A549 (cell line): ENCODE data around the gene CPXCR1. TPM values are rescaled to one million over a fixed set of nuclear protein-coding genes. Genes with fewer than 3 reads are reported as not detected.

Experiments used
- ATAC-seq, 2 experiments: fragments of 200-7000 bp in 1 of 2; fragments of >200 bp in 1 of 2; cut with Nextera tagmentation in 1 of 2; cut with Tn5 transposase in 1 of 2; 3 replicates each; pipeline versions ENCODE4 v1.8.0 to v1.9.1; 2018 to 2020; ENCODE audit warnings: mild to moderate bottlenecking in 1 of 2, moderate library complexity in 1 of 2
- CTCF ChIA-PET: fragments of 300-600 bp; sonication (Branson Sonifier 250); formaldehyde crosslinking; extraction: SDS; loops from one replicate; lab custom pipeline; 2021; ENCODE audit warnings: antibody characterized with exemption, inconsistent platforms; lab: Yijun Ruan, JAX
- POLR2A ChIA-PET: fragments of 350-600 bp; formaldehyde crosslinking; extraction: SDS; loops from one replicate; lab custom pipeline; 2021; ENCODE audit warnings: antibody characterized with exemption, inconsistent platforms; lab: Yijun Ruan, JAX
- DNase-seq, 2 experiments: peaks; one replicate each; pipeline versions ENCODE4 v3.0.0 to v3.0.0-alpha.2; 2011 to 2016; ENCODE audit warnings: low read depth in 1 of 2, low spot score in 1 of 2
- FAIRE-seq: peaks from 2 replicates; lab custom pipeline; 2011; peaks lifted over from hg19 to GRCh38; lab: Jason Lieb, UNC
- H3K27ac ChIP-seq, 2 experiments: fragments of >200 bp; sonication (Bioruptor Twin); formaldehyde crosslinking; 3 replicates each; pipeline ENCODE4 v1.5.1; 2016 to 2017
- H3K4me1 ChIP-seq: fragments of >200 bp; sonication (Bioruptor Twin); formaldehyde crosslinking; 3 replicates; pipeline ENCODE4 v1.6.1; 2016
- H3K4me2 ChIP-seq: fragments of >200 bp; sonication (Bioruptor Twin); formaldehyde crosslinking; 3 replicates; pipeline ENCODE4 v1.6.1; 2016
- H3K4me3 ChIP-seq: fragments of >200 bp; sonication (Bioruptor Twin); formaldehyde crosslinking; 3 replicates; pipeline ENCODE4 v1.5.1; 2016
- H3K9me3 ChIP-seq: fragments of >200 bp; sonication (Bioruptor Twin); formaldehyde crosslinking; 3 replicates; pipeline ENCODE4 v1.6.1; 2016
- BHLHE40 ChIP-seq: IDR thresholded peaks from 2 replicates; pipeline ENCODE4 v1.6.1; 2012; ENCODE audit warnings: low read depth, low read length, inconsistent platforms
- CBX8 ChIP-seq: fragments of 200-600 bp; sonication (generic); IDR thresholded peaks from 2 replicates; pipeline ENCODE4 v1.6.1; 2016
- CEBPB ChIP-seq, 2 experiments: fragments of >200 bp in 1 of 2; sonication (Bioruptor Twin) in 1 of 2; formaldehyde crosslinking in 1 of 2; IDR thresholded peaks; 2 replicates each; pipeline ENCODE4 v1.6.1; 2012 to 2016
- EHMT2 ChIP-seq: fragments of 200-600 bp; sonication (generic); IDR thresholded peaks from 2 replicates; pipeline ENCODE4 v1.6.1; 2016; ENCODE audit warnings: antibody characterized with exemption, low read depth, mild to moderate bottlenecking, moderate library complexity
- EP300 ChIP-seq, 2 experiments: fragments of >200 bp; sonication (Bioruptor Twin); formaldehyde crosslinking; IDR thresholded peaks; 2 replicates in 1 of 2; 3 replicates in 1 of 2; pipeline ENCODE4 v1.6.1; 2016 to 2017
- FOSL2 ChIP-seq, 2 experiments: fragments of 450-650 bp in 1 of 2; fragments of >200 bp in 1 of 2; sonication (Bioruptor Twin) in 1 of 2; formaldehyde crosslinking; IDR thresholded peaks; 2 replicates each; pipeline versions ENCODE4 v1.5.0 to v1.6.1; 2016 to 2020; ENCODE audit warnings: mild to moderate bottlenecking in 1 of 2, moderate library complexity in 1 of 2
- HOXA7 ChIP-seq: fragments of 250-450 bp; sonication (Bioruptor Pico); IDR thresholded peaks from 2 replicates; pipeline ENCODE4 v1.5.0; 2020; ENCODE audit warnings: mild to moderate bottlenecking, moderate library complexity
- KDM1A ChIP-seq: fragments of 200-600 bp; sonication (generic); IDR thresholded peaks from 2 replicates; pipeline ENCODE4 v1.6.1; 2016; ENCODE audit warnings: low read depth, mild to moderate bottlenecking
- POLR2A ChIP-seq: IDR thresholded peaks from 2 replicates; pipeline ENCODE4 v1.6.1; 2012; ENCODE audit warnings: mild to moderate bottlenecking, low read length
- RAD21 ChIP-seq, 2 experiments: fragments of >200 bp in 1 of 2; sonication (Bioruptor Twin) in 1 of 2; formaldehyde crosslinking in 1 of 2; IDR thresholded peaks in 1 of 2; conservative IDR thresholded peaks in 1 of 2; 2 replicates in 1 of 2; 3 replicates in 1 of 2; pipeline ENCODE4 v1.6.1; 2012 to 2018; ENCODE audit warnings: inconsistent platforms in 1 of 2
- RARB ChIP-seq: fragments of 250-450 bp; sonication (Bioruptor Pico); IDR thresholded peaks from 2 replicates; pipeline ENCODE4 v1.8.0; 2021; ENCODE audit warnings: mild to moderate bottlenecking, moderate library complexity
- RNF2 ChIP-seq: fragments of 200-600 bp; sonication (generic); IDR thresholded peaks from 2 replicates; pipeline ENCODE4 v1.6.1; 2016; ENCODE audit warnings: low read depth, mild to moderate bottlenecking, antibody characterized with exemption, moderate library complexity, borderline replicate concordance
- TFCP2L1 ChIP-seq: fragments of 250-450 bp; sonication (Bioruptor Pico); IDR thresholded peaks from 2 replicates; pipeline ENCODE4 v1.5.0; 2021; ENCODE audit warnings: mild to moderate bottlenecking
- TP53 ChIP-seq: fragments of 250-450 bp; sonication (Bioruptor Pico); IDR thresholded peaks from 2 replicates; pipeline ENCODE4 v1.5.0; 2021; ENCODE audit warnings: mild to moderate bottlenecking, moderate library complexity
- ZC3H11A ChIP-seq: fragments of 450-650 bp; IDR thresholded peaks from 2 replicates; pipeline ENCODE4 v1.6.1; 2014; ENCODE audit warnings: antibody characterized with exemption, mild to moderate bottlenecking
- ZNF302 ChIP-seq: fragments of 250-450 bp; sonication (Bioruptor Pico); IDR thresholded peaks from 2 replicates; pipeline ENCODE4 v1.9.0; 2021; ENCODE audit warnings: inconsistent platforms, mild to moderate bottlenecking, moderate library complexity
- WGBS: methylation state at CpG from one replicate; pipeline ENCODE4 v1.1.6; 2017; ENCODE audit errors: missing lambda C conversion rate; 5-methylcytosine and 5-hydroxymethylcytosine counted together
- polyA plus RNA-seq, 4 experiments: library from polyadenylated mRNA; depleted of rRNA in 3 of 4; stranded (reverse); fragments of >200 nt; fragmentation: RNase III in 1 of 4; extraction: RNeasy Plus Mini Kit Qiagen cat#74134 plus additional on column Dnase treatment in 1 of 4; gene quantifications; 2 replicates in 3 of 4; 3 replicates in 1 of 4; pipeline ENCODE4 v1.2.3, GENCODE V29; 2011 to 2017
- TF ChIP-seq, protein P1 (sequence below): fragments of >200 bp; sonication (Bioruptor Twin); formaldehyde crosslinking; IDR thresholded peaks from 3 replicates; pipeline ENCODE4 v1.6.1; 2016
- TF ChIP-seq, protein P2 (sequence below): IDR thresholded peaks from 2 replicates; pipeline ENCODE4 v1.6.1; 2012
- TF ChIP-seq, protein P3 (sequence below): fragments of 150-350 bp; IDR thresholded peaks from 2 replicates; pipeline ENCODE4 v1.6.1; 2014; ENCODE audit warnings: low read depth, mild to moderate bottlenecking, low read length
- TF ChIP-seq, protein P4 (sequence below): fragments of >200 bp; sonication (Bioruptor Twin); formaldehyde crosslinking; IDR thresholded peaks from 3 replicates; pipeline ENCODE4 v1.5.1; 2016

CPXCR1 gene
- polyA plus RNA-seq, 2 of the 4 experiments (the other 2 are of a cell fraction) = not detected

DNA sequence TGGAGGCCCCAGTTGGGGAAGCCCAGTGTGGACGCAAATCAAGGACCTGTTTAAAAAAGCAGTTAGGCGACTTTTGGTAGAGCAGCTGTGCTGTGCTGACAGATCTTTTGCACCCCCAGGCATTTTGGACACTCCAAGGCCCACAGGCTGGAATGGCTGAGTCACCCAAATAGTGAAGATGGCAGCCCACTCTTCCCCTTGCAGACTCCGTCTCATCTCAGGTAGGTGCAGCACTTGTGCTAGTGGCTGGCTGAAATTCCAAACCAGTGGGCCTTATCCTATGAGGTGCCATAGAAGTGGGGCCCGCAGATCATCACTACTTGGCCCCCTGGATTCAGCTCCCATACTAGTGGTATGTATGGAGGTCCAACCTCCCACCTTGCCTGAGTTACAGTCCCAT, 42.8 kb downstream of the CPXCR1 start:
- no peaks in the 10 kb centered on the region for H3K4me1 ChIP-seq
- ATAC-seq (no peak), FAIRE-seq (no peak), DNase-seq (no peak)
- no peak overlapping the region for H3K4me2 ChIP-seq
- no peak overlapping the region for H3K27ac ChIP-seq
- ChIA-PET POLR2A (no interaction called here), CTCF (no interaction called here)
- 4% methylated on average over 3 of the region's 4 CpGs for WGBS
- no peak for TF ChIP-seq FOSL2 (IDR thresholded peaks at IDR 0.05)
- no peak for TF ChIP-seq FOSL2 (CRISPR knock-in tag; IDR thresholded peaks at IDR 0.05)
- no peak for TF ChIP-seq RNF2
- TF ChIP-seq CBX8 = no peak
- no peak for TF ChIP-seq POLR2A
- no peak for TF ChIP-seq TFCP2L1
- no peak for TF ChIP-seq ZC3H11A
- no peak for TF ChIP-seq EHMT2
- TF ChIP-seq, protein P1, sequence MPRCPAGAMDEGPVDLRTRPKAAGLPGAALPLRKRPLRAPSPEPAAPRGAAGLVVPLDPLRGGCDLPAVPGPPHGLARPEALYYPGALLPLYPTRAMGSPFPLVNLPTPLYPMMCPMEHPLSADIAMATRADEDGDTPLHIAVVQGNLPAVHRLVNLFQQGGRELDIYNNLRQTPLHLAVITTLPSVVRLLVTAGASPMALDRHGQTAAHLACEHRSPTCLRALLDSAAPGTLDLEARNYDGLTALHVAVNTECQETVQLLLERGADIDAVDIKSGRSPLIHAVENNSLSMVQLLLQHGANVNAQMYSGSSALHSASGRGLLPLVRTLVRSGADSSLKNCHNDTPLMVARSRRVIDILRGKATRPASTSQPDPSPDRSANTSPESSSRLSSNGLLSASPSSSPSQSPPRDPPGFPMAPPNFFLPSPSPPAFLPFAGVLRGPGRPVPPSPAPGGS = no peak
- TF ChIP-seq, protein P2, sequence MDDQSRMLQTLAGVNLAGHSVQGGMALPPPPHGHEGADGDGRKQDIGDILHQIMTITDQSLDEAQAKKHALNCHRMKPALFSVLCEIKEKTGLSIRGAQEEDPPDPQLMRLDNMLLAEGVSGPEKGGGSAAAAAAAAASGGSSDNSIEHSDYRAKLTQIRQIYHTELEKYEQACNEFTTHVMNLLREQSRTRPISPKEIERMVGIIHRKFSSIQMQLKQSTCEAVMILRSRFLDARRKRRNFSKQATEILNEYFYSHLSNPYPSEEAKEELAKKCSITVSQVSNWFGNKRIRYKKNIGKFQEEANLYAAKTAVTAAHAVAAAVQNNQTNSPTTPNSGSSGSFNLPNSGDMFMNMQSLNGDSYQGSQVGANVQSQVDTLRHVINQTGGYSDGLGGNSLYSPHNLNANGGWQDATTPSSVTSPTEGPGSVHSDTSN = no peak
- TF ChIP-seq, protein P3, sequence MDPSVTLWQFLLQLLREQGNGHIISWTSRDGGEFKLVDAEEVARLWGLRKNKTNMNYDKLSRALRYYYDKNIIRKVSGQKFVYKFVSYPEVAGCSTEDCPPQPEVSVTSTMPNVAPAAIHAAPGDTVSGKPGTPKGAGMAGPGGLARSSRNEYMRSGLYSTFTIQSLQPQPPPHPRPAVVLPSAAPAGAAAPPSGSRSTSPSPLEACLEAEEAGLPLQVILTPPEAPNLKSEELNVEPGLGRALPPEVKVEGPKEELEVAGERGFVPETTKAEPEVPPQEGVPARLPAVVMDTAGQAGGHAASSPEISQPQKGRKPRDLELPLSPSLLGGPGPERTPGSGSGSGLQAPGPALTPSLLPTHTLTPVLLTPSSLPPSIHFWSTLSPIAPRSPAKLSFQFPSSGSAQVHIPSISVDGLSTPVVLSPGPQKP = no peak
- TF ChIP-seq HOXA7 (CRISPR knock-in tag) = no peak
- no peak for TF ChIP-seq CEBPB (IDR thresholded peaks at IDR 0.05)
- TF ChIP-seq, protein P4, sequence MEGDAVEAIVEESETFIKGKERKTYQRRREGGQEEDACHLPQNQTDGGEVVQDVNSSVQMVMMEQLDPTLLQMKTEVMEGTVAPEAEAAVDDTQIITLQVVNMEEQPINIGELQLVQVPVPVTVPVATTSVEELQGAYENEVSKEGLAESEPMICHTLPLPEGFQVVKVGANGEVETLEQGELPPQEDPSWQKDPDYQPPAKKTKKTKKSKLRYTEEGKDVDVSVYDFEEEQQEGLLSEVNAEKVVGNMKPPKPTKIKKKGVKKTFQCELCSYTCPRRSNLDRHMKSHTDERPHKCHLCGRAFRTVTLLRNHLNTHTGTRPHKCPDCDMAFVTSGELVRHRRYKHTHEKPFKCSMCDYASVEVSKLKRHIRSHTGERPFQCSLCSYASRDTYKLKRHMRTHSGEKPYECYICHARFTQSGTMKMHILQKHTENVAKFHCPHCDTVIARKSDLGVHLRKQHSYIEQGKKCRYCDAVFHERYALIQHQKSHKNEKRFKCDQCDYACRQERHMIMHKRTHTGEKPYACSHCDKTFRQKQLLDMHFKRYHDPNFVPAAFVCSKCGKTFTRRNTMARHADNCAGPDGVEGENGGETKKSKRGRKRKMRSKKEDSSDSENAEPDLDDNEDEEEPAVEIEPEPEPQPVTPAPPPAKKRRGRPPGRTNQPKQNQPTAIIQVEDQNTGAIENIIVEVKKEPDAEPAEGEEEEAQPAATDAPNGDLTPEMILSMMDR = no peak
- TF ChIP-seq ZNF302 (CRISPR knock-in tag) = no peak
- TF ChIP-seq RARB = no peak
- no peak for TF ChIP-seq KDM1A
- no peak for TF ChIP-seq BHLHE40
- TF ChIP-seq EP300 (IDR thresholded peaks at IDR 0.05) = no peak
- TF ChIP-seq RAD21 (conservative IDR thresholded peaks at IDR 0.05 in 1 of 2, IDR thresholded peaks at IDR 0.05 in 1 of 2) = no peak
- no peak for TF ChIP-seq TP53
- no peak overlapping the region for H3K4me3 ChIP-seq
- H3K9me3 ChIP-seq = no peaks in the 10 kb centered on the region
